NCI-H446 treated with DMSO at 0.1 percent for 48 hours (cell line): ENCODE results near the gene TPM2.

ENCODE experiments used
- DNase-seq: peaks from one replicate; lab custom pipeline; 2025; lab: John Stamatoyannopoulos, UW

Gene TPM2

DNA sequence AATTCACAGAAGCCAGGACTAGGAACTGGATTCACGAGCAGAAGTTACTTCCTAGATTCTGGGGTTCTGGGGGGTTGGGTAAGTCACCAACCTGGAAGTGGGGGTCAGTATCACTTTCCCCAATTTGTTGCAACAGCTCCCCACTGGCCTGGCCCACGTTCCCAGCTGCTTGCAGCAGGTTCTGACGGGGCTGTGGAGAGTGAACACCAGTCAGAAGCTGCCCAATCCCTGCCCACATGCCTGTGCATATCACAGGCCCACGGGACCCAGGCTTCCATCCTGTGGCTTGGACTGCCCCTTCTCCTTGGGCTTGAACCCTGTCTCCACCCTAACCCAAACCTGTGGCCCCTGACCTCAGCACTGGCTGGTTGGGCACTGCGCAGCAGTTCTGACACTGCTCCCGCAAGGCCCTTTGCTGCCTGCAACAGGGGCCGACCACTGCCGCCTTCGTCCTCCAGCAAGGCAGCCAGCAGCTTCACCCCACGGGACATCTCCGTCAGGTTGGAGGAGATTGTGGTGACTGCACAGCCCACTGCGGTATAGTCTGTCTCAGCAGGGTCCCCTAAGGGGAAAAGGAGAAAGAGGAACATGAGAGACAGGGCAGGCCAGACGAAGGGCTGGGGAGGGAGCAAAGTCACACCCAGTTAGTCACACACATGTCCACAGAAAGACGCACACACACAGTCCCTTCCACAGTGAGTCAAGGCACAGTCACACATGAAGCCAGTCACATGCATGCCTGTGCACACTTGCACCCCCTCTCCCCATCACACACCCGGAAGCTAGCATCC is 29.2 kb upstream of the TPM2 start:
- DNase-seq = no peak

- DNase-seq = no peak
Measured at GRCh38 chr9:35717132-35717870, 27.6 kb upstream of the TPM2 start.

DNA sequence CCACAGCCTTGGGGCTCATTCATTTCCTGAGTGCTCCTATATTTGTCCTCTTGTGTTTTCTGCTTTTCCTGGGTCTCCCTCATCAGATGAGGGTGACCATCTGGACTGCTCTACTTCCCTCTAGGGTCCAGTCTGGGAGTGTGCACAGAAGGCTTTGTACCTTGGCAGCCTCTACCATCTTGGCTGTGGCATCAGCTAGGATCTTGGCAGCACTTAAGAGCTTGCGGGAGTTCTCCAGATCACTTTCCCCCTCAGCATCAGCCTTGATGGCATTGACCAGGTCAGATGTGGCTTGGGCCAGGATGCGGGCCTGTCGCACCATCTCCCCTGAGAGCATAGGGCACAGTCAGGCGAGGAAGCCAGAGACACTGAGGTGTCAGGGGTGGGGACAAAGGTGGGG is 26.5 kb upstream of the TPM2 start:
- DNase-seq = no peak

DNA sequence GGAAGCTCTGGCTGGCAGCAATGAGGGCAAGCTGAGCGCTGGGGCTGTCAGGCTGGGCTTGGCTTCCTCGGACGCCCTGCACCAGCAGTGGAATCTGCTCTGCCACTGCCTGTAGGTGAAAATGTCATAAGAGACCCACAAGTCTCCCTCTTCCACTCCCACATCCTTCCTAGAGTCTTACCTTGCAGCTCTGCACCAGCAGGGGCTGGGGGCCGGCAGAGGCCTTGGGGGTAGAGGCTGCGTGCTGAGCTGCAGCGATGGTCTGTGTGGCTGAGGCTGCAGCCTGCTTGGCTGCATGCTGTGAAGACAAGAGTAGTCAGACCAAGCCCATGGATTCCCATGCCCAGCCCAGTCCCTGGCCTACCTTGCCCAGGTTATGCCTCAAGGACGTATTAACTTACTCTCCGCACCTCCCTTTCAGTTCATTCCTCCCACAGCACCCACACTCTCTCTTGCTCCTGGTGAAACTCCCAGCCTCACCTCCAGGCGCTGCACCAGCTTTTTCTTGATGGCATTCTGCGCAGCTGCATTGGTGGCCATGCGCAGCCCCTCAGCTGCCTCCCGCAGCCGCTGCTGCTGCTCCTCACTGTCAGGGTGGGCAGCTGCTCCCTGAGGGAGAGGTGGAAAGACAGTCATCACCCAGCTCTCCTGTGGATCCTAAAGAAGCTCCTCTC is 25.0 kb upstream of the TPM2 start:
- no peak for DNase-seq

- DNase-seq = no peak
Measured at GRCh38 chr9:35714123-35714522, 24.4 kb upstream of the TPM2 start.

- DNase-seq = no peak
Measured at GRCh38 chr9:35713578-35713977, 23.9 kb upstream of the TPM2 start.

DNA sequence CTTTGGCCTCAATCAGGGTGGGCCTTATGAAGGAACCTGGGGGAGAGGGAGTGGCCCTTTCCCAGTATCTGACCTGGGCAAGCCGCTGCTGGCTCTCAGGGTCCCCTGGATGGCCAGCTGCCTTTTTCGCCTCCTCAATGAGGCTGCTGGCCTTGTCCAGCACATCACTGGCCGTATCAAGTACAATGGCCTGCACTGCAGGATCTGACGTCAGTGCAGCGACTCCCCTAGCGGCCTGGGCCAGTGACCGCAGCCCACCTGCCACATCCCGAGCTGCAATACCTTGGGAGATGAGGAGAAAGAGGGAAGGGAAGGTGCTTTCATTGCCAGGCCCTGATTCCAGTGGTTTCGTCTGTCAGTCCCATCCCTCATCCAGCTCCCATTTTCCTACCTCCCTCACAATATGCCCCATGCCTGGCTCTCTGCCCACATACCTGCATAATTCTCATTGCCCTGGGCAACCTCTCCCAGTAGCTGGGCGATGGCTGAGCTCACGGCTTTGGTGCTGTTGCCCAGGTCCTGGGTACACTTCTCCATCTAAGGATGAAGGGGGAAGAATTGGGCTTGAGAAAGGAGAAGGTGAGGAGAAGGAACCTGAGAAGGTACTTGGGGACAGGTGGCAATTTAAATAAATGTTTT is 23.2 kb upstream of the TPM2 start:
- no peak for DNase-seq

GRCh38 chr9:35711501-35712428 is 22.0 kb upstream of the TPM2 start:
- no peak for DNase-seq

DNA sequence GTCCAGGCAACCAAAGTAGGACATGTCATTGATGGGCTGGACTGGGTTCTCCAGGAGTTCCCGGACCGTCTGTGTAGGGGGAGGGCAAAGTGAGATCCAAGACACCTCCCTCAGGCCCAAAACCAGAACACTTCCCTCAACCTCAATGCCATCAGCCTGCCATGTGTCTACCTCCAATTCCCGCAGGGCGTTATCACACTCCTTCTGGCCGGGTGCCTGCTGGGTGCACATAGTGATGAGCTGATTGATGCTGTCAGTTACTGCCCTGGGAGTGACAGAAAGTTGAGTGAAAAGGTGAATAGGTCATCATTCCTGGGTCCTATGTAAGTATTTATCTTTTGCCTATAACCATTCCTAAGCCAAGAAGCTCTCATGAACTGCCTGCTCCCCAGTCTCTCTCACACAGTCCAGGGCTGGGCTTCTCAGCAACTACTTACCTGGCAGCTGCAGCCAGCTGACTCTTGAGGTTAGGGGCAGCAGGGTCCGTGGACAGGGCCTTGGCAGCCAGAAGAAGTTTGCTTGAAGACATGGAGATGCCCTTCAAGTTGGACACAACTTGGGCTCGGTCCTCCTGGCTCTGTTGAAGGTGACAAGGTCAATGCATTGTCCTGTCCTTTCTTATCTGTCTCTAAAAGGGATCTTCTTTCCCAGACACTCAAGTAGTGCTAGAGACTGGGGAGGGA is 21.2 kb upstream of the TPM2 start:
- no peak for DNase-seq

DNA sequence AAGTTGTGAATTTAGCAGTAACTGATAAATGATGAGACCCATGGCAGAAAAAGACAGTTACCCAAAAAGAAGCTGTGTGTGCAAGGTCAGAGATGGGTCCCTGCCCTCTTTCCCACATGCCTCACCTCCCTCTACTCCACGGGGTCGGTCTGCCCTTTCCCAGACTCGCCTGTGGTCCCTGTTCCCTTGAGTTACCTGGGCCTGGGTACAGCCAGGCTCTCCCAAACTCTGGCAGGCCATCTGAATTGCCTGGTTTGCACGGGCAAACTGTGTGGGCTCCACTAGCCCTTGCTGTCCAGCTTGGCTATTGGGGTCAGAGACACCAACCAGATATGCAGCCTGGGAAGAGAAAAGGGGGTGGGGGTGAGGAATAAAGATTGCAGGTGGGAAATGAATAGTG is 18.4 kb upstream of the TPM2 start:
- DNase-seq = no peak

DNA sequence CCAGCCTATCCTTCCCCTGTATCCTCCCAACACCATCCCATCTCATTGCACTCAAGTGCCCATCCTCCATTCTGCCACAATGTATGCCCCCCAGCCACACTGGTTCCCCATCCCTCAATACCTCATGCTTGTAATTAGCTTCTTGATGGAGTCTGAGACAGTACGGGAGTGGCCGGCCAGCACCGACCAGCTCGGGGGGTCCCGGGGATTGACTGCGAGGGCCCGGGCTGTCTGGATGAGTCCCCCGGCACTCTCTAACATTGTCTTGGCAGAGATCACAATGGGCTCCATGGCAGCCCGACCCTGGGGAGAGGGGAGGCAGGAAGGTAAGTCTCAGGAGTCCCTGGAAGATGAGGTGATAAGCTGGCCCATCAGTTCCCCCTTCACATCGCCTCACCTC is 17.2 kb upstream of the TPM2 start:
- DNase-seq = no peak

DNA sequence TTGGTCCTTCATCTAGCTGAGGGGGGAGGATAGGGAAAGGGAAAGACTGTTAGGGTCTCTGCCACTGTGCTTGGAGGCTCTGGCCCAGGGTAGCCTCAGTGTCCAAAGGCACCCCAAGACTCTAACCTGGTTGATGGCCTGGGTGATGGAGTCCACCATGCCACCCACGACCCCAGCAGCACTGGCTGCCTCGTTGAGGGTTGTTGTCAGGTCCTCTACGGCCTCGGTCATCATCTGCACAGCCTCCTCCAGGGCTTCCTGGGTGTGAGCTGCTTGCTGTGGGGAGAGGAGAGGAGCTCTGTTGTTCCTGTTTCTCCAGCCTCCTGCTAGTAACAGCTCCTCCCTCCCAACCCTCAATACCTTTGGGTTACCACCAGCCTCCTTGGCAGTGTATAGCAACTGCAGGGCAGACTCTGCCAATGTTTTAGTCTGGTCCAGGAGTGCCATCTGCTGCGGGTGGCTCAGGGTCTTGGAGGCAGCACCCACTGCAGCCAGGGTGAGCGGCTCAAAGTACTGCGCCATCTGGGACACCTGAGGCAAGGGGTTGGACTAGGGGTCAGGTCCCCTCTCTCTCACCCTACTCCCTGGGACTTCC is 16.2 kb upstream of the TPM2 start:
- no peak for DNase-seq

- DNase-seq = no peak
Measured at GRCh38 chr9:35705372-35705771, 15.6 kb upstream of the TPM2 start.

- no peak for DNase-seq
Measured at GRCh38 chr9:35703906-35704672, 14.4 kb upstream of the TPM2 start.

DNA sequence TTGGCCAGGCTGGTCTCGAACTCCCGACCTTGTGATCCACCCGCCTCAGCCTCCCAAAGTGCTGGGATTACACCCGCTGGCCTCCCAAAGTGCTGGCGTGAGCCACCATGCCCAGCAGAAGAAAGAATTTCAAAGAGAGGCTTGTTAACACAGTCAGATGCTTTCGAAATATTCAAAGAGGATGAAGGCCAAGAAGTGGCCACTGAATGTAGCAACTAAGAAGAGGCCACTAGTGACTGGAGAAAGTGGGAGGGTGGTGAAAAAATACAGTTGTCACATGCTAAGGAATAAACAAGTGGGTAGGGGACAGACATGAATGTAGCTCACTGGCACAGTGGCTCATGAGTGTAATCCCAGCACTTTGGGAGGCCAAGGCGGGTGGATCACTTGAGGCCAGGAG is 13.0 kb upstream of the TPM2 start:
- DNase-seq = no peak

- no peak for DNase-seq
Measured at GRCh38 chr9:35700942-35701341, 11.2 kb upstream of the TPM2 start.

- DNase-seq = no peak
Measured at GRCh38 chr9:35700031-35700430, 10.3 kb upstream of the TPM2 start.

GRCh38 chr9:35698231-35698630 is 8.5 kb upstream of the TPM2 start:
- DNase-seq = no peak

GRCh38 chr9:35697486-35697885 is 7.8 kb upstream of the TPM2 start:
- DNase-seq = no peak
